ENCODE measurements around the gene SAMD14.

The SAMD14 gene

DNA sequence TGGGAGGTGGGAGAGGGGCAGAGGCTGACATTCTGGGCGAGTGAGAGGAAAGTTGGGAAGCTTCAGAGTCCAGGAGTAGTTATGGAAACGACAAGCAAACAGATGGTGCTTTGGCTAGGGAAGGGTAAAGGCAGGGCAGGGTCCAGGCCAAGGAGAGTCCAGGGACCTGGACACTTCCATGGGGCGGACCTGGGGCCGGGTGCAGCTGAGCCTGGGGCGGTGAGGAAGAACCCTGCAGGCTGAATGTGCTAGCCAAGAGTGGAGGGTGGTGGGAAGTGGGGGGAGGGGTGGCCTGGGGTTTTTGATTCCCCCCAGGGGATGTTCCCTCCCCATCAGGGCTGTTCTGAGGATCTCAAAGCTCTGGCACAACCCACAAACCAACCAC lies 17.9 kb upstream of the SAMD14 start:
- no peak for DNase-seq

- DNase-seq, result no peak
These were observed 17.1 kb upstream of the SAMD14 start for GRCh38 chr17:50146927-50147665.

GRCh38 chr17:50146230-50146926 lies 16.4 kb upstream of the SAMD14 start:
- DNase-seq, result no peak

DNA sequence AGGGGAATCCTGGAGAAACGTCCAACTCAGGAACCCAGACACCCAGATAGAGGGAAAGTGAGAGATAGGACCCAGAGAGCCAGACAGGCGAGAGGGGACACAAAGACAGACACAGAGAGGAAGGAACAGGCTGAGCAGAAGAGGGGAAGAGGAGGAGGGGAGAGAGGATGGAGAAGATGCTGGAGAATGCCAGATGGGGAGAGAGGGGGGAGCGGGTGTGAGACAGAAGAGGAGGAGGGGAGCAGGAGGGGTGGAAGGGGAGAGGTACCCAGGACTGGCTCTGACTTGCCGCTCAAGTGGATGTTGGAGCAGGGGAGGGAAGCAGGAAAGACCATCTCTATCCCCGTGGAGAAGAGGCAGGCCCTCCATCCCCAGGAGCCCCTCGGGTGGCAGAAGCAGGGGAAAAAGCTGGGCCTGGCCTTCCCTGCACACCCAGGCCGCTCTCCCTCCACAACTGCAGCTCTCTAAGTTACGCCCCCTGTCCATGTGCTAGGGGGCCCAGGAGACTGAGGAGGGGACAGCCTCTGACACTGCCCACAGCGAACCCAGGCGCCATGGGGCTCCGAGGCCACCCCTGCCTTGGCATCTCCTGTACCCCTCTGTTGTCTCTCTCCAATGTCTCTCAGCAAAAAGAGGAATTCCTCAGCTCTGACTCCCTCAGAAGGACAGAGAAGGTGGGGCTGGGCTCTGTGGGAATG lies 15.7 kb upstream of the SAMD14 start:
- no peak for DNase-seq

GRCh38 chr17:50144845-50145531 lies 15.0 kb upstream of the SAMD14 start:
- DNase-seq, result no peak

GRCh38 chr17:50144355-50144754 lies 14.4 kb upstream of the SAMD14 start:
- no peak for DNase-seq

- DNase-seq, result no peak
These were observed 13.7 kb upstream of the SAMD14 start for GRCh38 chr17:50143461-50144176.

- no peak for DNase-seq
These were observed 11.8 kb upstream of the SAMD14 start for GRCh38 chr17:50141745-50142110.

DNA sequence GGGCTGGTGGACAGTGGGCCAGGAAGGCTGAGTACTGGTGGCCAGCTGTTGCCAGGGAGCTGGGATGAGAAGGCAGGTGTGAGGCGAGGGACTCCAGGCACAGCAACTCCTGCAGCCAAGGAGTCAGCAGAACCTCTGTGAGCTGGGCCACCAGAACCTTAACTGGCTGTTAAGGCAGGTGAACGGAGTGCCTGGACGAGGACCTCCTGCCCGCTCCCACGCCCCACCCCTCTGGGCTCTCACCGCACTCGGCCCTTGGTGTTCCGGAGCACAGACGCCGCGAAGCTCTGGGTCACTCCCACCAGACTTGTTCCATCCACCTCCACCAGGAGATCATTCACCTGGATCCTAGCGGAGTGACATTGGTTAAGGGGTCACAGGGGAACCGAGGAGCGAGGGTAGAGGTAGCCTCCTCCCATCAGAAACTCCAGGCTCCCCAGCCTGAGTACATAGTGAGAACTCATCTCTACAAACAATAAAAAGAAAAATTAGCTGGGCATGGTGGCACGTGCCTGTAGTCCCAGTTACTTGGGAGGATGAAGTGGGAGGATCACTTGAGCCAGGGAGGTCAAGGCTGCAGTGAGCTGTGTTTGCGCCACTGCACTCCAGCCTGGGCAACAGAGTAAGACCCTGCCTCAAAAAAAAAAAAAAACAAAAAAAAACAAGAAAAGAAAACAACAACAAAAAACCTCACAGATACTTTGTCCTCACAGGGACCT lies 11.2 kb upstream of the SAMD14 start:
- DNase-seq, result no peak

DNA sequence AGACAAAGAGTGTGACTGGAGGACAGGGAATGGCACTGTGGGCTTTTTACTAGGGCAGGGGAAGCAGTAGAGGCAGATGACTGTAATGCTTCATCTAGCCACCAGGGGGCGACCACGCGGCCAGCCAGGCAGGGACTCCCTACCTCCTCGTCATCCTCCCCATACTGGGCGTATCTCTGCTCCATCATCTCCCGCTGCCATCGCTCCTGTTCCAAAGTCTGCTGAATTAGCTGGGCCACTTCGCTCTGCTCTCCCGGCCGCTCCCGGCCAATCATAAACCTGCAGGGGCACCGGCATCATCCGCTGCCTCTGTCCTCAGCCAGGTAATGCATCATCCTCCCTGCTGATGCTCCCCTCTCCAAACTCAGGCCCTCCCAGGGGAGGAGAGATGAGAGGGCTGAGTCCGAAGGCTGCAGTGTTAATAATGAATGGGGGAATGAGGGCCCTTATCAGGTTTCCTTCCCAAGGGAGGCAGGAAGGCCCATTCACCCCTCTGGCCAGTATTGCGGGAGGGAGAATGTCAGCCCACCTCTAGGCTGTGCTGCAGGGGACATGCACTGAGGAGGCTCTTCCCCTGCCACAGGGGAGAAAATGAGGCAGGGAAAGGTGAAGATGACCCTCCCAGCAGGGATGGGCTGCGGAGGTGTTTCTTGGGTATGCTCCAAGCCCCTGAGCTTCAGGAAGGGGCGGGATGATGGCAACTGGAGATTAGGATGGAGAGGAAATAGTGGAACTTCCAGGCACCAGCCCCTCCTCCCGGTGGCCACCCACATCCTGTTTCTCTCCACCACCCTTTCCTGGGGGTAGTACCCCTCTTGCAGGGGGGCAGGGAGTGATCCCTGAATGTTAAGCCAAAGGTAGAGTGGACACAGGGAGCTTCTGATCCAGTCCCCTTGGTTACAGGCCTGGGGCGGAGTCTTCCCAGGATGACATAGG lies 10.3 kb upstream of the SAMD14 start:
- DNase-seq, result peak; percentile 45

GRCh38 chr17:50139185-50139783 lies 9.3 kb upstream of the SAMD14 start:
- no peak for DNase-seq

- no peak for DNase-seq
These were observed 7.1 kb upstream of the SAMD14 start for GRCh38 chr17:50137042-50137441.

GRCh38 chr17:50136096-50136687 lies 6.2 kb upstream of the SAMD14 start:
- DNase-seq, result no peak

DNA sequence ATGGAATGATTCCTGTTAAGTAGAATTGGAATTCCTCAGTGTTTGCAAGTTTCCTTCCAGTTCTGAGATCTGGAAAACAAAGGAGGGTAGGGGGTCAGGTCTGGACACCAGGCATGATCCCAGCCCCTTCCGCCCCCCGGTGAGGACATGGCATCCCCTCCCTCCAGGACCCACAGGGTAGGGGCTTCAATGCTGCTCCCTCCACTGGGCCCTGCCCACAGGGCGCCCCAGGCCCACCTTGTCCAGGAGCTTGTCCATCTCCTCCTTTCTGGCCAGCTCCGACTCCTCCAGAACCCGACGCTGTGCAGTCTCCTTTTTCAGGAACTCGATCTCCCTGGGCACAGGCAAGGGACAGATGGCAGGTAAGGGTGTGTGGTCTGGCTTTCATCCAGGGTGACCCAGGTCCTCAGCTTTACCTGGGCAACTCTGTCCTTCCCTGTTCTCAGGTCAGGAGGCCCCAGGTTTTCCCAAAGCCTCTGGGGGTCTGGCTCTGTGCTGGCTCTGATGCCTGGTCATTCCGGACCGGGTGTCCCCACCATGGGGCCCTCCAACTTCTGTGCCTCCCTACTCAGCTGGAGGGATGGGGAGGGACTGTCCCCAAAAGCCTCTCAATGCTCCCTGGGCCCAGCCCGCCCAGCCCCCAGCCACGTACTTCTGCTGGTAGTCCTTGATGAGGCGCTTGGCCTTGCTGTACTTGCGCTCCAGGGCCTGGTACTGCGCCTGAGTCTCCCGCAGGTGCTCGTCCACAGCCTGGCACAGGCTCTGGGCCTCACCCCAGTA lies 5.5 kb upstream of the SAMD14 start:
- no peak for DNase-seq

DNA sequence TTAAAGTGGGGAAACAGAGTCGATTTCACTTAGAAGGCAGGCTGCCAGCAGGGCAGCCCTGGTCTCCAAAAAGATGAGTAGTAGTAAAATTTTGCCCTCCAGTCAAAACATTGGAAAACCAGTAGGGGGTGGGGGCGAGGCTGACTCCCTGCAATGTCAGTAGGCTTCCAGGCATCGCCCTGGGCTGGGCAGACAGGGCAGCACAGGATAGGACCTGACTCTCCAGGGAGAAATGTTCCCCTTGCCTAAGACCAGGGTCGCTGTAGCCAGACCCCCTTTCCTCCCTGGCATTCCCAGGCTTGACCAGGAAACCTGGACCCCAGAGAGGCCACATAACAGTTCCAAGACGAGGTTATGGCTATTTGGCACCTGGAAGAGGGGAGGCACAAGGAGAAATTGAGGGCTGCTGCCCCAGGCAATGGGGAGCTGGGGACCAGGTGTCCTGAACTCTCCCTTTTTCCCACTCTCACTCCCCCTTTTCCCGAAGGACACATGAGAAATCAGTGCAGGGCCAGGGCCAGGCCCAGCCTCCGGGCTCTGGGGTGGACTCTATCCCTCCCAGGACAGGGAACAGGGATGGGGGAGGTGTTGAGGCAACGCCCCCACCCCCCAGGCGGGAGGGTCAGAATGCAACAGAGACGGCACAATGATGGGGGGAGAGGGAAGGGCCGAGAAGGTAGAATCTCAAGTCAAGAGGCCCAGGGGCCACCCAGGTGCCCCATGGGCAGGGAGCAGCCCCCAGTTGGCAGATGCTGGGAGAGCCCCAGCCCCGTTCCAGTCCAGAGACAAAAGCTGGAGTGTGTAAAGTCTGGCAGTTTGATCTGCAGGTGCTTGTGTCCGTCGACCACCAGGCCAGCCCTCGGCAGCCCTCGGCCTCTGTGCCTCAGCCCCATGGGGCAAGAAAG lies 4.5 kb upstream of the SAMD14 start:
- no peak for DNase-seq

GRCh38 chr17:50133769-50134099 lies 3.8 kb upstream of the SAMD14 start:
- no peak for DNase-seq

GRCh38 chr17:50133028-50133768 lies 3.2 kb upstream of the SAMD14 start:
- no peak for DNase-seq
